ENCODE data around the gene SARDH.
"Not testable (repeated sequence)": the region's sequence is repeated elsewhere in the genome, so short reads cannot be mapped to it uniquely, and the experiment has no call there.

SARDH gene

DNA sequence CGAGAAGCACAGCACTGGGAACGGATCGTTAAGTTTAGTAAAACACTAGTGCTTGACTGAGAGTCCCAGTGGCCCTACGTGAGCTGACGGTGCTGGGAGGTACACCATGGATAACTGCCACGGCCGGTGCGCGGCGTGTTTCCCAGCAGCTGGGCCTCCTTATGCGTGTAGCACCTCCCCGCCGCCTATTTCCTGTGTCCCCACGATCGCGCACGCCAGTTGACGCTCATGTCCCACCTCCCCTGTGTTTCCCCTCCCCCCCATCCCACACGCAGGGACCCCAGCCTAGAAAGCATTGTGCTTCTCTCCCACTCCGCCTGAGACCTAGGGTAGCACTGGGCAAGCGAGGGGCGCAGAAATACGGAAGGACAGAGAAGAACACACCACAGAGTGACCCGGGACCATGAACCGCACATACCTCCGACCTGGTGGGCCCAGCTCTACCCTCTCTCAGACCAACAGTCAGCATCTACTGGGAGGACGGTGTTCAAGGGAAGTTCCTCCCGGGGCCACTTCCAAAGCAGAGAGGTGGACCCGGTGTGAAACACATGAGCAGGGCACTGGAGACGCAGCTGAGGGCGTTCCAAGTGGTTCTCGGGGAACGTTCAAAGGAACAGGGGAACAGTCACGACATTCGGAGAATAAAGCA, 56.4 kb downstream of the SARDH start:
- no peak for DNase-seq

- no peak for DNase-seq
Observed at GRCh38 chr9:133680976-133681657, 57.0 kb downstream of the SARDH start.

- no peak for DNase-seq
Observed at GRCh38 chr9:133680250-133680975, 57.7 kb downstream of the SARDH start.

- DNase-seq: no peak
Observed at GRCh38 chr9:133679466-133680061, 58.6 kb downstream of the SARDH start.

DNA sequence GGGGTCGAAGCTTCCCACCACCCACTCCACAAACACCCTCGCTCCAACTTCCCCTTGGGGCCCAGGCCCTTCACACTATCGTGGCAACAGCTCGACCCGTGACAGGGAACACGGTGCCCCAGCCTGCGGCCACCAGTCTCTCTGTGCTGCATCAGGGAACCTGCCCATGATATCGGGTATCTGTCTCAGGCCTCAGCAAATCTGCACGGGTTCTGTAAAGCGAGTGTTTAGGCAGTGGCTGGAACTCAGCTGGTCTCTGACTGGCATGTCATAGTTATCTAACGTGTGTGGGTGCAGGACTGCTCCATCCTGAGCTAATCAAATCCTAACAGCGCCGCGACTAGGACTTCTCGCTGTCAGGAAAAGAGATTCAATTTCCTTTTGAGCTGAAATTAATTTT, 59.1 kb downstream of the SARDH start:
- no peak for DNase-seq

DNA sequence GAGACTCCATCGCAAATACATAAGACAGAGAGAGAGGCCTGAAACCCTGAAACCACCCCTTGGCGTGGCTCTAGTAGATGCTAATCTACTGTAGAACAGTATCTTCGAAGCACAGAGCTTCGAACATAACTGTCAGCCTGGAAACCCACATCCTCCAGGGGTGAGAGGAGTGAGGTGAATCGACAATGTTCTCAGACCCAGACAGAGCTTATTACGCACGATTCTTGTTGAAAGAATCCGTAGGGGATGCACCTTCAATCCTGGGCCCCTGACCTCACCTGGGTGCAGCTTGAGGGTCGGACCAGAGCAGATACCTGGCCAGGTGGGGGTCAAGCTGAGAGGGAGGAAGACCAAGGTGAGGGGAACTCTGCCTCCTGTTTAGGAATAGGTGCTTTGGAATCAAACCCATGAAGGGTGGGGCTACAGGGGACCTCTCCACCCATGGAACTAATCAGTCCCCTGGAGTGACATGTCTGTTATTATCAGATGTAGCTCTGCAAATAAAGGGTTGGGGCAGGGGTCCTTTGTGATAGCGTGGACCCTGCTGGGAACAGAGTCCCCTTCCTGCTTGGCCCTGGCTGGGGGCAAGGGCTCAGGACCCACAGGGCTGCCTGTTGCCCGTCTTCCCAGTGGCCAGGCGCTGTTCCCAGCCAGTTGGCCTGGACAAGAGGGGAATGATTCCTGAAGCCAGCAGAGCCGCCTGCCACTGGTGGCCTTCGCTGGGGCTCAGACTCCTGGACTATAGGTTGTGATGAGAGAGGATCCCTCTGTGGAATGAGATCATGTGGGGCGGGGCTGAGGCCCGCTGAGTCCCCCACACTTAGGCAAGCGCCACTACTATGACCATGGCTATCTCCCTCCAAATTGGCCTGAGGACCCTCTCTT, 60.8 kb downstream of the SARDH start:
- no peak for DNase-seq

- DNase-seq: no peak
Observed at GRCh38 chr9:133676450-133676849, 61.7 kb downstream of the SARDH start.

DNA sequence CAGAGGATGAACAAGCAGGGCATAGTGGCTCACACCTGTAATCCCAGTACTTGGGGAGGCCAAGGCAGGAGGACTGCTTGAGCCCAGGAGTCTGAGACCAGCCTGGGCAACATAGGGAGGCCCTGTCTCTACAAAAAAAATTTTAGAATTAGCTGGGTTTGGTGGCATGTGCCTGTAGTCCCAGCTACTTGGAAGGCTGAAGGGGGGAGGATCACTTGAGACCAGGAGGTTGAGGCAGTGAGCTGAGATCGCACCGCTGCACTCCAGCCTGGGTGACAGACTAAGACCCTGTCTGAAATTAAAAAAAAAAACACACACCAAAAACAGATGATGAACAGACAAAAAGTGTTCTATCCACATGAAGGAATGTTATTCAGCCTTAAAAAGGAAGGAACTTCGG, 62.4 kb downstream of the SARDH start:
- DNase-seq: not testable (repeated sequence)

DNA sequence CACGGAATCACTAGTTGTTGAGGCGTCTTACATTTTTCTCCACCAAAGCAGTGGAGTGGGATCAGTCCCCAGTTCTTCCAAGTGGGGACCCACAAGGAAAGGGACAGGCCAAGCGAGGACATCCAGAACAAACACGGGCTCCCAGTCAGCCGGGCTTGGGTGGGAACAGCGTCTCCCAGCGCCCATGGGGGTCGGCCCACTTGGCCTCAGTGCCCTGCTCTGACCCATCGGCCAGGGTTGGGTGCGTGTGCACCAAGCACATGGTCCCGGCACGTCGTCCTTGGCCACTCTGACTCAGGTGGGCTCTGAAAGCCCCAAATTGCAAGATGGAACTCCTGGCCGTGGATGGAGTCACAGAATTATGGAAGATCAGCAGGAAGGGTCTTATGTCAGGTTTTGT, 64.1 kb downstream of the SARDH start:
- DNase-seq: no peak

- no peak for DNase-seq
Observed at GRCh38 chr9:133673258-133673655, 64.9 kb downstream of the SARDH start.

GRCh38 chr9:133672503-133673257, 65.5 kb downstream of the SARDH start:
- no peak for DNase-seq

- DNase-seq: no peak
Observed at GRCh38 chr9:133671371-133671770, 66.8 kb downstream of the SARDH start.

DNA sequence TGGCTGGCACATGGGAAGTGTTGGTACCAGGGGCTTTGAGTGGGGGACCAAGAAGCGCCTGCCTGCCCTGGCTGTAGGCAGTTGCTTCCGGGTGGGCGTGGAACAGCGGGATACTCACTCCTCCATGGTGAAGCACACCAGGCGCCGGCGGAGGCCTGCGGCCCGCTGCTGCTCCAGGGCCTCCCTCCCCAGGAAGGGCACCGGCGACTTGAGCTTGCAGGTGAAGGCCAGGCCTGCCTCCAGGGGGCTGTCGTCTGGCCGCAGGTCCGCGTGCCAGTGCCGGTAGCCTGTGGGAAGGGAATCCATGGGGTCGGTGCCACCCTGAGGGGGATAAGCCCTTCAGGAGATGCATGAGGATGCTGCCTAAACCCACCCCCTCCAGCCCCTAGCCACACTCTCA, 67.7 kb downstream of the SARDH start:
- no peak for DNase-seq

- DNase-seq: no peak
Observed at GRCh38 chr9:133669182-133669801, 68.9 kb downstream of the SARDH start.

GRCh38 chr9:133667759-133668450, 70.2 kb downstream of the SARDH start:
- DNase-seq: no peak

DNA sequence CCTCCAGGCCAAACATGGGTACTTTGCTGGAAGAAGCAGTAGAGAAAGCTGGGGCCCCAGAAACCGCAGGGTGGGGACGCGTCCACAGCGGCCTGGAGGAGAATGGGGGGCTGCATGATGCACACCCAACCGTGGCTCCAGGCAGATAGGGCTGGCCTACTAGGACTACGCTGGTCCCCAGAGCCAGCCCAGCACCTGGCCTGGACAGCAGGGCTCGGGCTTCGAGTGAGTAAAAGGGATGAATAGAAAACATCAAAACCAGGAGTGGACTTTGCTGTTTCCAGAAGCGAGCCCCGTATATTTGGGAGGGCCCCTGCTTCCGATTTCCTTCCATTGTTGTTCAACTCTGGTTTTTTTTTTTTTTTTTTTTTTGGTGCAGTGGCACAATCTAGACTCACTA, 71.3 kb downstream of the SARDH start:
- DNase-seq: no peak

- DNase-seq: no peak
Observed at GRCh38 chr9:133666387-133666786, 71.8 kb downstream of the SARDH start.

GRCh38 chr9:133665535-133665934, 72.6 kb downstream of the SARDH start:
- DNase-seq: no peak

GRCh38 chr9:133665096-133665495, 73.1 kb downstream of the SARDH start:
- no peak for DNase-seq

DNA sequence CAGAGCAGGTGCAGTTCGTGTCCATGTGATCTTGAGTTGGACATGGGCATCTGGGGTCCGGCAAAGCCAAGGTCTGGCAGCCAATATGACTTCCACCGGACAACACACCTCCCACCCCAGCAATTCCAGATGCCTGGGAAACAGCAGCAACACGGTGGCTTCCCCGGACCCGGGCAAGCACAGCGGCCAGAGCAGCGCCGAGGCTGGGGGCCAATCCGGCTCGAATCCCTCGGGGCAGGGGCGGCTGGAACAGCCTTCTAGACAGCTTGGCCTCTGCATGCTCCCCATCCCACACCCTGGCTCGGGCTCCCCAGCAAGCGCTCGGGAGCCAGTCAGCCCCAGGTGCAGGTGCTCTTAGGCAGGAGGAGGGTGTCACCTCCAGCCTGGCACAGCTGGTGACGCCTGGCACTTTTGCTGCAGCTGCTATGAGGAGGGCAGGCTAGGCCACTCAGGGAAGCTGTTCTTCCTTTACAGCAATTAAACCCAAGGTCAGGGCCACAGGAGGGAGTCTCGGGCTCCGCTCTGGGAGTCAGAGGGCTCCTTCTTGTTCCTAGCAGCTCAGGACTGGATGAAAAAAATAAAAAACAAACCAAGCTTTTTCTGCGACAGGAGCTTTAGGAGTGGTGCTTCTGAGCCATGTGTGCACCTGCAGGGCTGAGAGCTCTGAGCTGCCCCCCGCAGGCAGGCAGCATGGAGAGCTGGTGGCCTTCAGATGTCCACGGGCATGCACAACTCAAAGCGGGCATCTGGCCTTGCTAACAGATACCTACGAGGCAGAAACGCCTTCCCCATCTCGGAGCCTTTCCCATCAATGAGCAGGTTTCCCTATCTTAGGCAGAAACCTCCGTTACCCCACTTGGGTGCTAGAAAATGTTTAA, 73.7 kb downstream of the SARDH start:
- peak; percentile 73 for DNase-seq
